NCI-H1694 (cell line): Measurements from ENCODE around the gene TRIM73.
"Not testable (repeated sequence)": the region's sequence is repeated elsewhere in the genome, so short reads cannot be mapped to it uniquely, and the experiment has no call there.

Experiments
- DNase-seq: peaks from one replicate; lab custom pipeline; 2025; lab: John Stamatoyannopoulos, UW

TRIM73 gene

DNA sequence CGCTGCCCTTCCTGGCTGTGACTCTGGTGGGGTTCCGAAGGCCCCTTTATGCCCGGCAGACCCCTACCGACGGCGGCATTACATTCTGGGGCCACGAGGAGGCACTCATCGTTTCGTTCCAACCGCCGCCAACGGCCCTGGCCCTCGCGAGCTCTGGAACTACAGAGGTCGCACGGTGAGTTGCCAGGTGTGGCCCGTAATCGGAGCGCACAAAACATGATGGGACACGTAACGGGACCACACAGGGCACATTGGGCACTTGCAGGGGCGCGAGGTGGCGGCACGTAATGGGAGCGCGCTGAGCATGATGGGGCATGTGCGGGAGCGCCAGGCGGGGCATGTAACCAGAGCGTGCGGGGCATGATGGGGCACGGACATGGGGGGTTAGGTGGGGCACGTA lies at the start of gene TRIM73:
Gene TRIM73, plus strand, starts transcription at position 301 of the 400 bp plus-strand sequence. CDS start 3,305 bp downstream, outside the sequence.
- DNase-seq = not testable (repeated sequence)

DNA sequence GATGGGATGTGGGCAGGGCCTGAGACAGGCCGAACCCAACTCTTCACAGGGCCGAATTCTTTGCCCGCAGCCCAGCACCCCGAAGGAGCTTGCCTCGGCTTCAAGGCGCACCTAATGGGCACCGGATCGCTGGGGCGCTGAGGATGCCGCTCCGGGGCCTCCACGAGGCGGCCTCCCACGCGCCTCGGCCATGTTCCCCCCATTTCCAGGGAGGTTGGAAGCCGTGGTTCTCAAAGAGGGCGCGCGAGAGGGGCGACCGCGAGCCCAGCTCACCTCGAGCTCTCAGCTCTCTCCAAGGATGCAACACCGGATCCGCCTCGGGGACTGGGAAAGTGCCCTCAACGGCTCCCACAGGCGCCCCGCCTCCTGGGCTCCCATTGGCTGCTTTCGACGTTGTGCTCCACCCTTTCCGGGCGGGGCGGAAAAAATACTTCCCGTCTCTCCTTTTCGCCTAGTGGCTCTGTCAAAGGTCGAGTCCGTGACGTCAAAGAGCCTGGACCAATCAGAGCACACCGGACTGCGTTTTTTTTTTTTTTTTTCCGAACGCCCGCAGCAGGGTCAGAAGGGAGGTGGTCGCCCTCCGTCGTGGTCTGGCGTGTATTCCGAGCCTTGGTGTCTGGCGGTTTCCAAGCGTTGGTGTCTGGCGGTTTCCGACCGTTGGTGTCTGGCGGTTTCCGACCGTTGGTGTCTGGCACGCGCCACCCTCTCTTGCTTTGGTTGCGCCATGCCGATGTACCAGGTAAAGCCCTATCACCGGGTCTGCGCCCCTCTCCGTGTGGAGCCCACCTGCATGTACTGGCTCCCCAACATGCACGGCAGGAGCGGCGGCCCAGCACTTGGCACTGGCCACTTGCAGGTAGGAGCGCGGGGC lies 36.5 kb upstream of the TRIM73 start:
- DNase-seq = not testable (repeated sequence)

DNA sequence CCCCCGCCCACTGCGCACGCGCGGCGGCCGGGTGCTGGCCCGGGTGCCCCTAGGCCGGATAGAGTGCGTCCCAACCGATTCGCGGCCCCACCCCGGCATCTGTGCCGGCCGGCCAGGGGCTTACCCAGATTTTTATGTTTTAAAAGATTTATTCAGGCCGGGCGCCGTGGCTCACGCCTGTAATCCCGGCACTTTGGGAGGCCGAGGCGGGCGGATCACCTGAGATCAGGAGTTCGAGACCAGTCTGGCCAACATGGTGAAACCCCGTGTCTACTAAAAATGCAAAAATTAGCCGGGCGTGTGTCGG lies 35.9 kb upstream of the TRIM73 start:
- DNase-seq = not testable (repeated sequence)

DNA sequence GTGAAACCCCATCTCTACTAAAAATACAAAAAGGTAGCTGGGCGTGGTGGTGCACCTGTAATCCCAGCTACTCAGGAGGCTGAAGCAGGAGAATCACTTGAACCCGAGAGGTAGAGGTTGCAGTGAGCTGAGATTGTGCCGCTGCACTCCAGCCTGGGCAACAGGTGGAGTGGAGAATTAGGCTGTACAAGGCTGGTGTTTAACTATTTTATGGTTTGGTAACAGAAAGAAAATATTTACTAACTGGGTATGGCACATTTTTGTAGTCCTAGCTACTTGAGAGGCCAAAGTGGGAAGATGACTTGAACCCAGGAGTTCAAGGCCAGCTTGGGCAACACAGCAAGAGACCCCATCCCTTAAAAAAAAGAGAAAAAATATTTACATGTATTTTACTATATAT lies 31.4 kb upstream of the TRIM73 start:
- not testable (repeated sequence) for DNase-seq

DNA sequence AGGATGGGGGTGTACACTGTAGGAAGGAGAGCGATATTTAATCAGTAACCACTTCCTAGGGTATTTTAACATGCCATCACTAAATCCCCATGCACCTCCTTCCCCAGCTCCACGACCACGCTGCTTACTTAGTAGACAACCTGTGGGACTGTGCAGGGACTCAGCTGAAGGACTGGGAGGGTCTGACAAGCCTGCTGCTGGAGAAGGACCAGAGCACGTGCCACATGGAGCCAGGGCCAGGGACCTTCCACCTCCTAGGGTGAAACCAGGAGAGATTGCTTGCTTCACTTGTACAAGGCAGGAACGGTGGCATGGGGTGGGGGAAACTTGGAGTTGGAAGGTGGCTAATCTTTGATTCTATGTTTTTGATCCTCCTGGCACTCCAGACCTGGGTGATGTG lies 28.8 kb upstream of the TRIM73 start:
- DNase-seq = not testable (repeated sequence)

DNA sequence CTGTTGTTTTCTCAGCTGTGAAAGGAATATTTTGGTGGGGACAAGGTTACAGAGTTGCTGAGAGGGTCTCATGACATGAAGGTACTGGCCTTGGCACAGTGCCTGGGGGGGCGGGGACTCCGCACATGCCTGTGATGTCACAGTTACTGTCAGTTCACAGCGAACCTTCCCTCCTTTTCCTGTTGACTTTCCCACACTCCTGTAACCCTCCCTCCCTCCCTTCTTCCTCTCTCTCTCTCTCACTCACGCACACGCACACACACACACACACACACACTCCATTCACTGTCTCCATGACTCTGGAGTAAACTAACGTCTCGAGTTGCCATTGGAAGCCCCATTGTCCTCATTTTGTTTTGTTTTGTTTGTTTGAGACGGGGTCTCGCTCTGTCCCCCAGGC lies 28.1 kb upstream of the TRIM73 start:
- not testable (repeated sequence) for DNase-seq

DNA sequence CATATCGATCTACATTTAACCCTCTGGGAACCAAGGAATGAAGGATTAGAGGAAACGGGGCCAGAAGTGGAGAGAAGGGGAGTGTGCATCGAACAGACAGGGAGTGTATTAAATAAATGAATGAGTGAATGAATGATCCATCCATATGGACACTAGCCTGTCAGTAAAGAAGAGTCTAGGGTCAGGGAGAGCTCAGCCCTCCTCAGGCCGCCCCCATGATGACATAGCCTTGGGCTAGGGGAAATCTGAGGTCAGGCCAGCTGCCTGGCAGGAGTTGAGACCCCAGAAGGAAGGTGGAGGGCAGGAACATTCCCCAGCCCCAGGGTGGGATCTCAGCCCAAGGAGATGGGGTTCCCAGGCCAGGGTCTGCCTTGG lies 21.3 kb upstream of the TRIM73 start:
- not testable (repeated sequence) for DNase-seq

DNA sequence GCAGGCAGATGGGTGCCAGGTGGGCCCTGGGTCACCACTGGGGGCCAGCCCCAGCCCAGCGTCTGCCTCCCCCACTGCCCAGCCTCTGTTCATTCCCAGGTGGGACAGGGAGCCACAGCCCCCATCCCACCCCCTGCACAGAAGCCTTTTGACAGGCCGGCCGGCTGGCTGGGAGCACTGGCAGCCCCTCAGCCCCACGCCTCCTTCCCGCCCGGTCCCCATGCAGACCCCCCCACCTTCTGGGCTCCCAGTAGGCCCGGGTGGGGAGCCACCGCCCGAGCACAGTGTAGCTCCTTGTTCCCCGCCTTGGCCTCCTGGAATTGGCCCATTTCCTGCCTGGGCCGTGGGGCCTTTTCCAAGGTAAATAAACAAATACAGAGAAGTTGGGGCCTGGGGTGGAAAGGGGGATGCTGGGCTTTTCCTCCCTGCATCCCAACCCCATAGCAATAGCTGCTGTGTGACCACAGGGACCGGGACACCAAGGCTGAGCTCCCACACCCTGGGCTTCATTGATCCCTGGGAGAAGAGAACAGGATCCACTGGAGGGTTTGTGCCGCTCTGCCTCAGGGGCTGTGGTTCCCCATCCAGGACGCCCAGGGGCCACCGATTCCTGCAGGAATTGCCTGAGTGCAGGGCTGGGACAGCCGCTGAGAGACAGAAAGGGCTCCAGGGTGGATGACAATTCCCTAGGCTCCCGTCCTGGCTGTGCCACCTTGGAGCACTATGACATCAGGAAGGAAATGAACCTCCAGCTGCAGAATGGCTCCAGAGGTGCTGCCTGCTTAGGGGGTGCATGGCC lies 20.7 kb upstream of the TRIM73 start:
- not testable (repeated sequence) for DNase-seq

DNA sequence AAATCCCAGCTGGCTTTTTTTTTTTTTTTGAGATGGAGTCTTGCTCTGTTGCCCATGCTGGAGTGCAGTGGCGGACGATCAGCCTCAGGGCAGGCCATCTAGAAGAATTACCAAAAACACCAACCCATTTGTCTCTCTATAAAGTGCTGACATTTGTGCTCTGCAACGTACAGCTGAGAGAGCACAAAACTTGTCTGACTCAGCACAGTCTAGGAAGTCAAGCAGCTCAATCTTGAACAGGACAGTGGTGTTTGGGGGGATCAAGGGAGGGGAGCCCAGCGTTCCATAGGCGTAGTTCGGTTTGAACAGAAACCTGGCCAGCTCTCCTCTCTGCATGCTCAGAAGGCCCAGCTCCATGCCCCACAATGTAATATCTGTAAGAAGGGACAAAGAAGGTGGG lies 2.2 kb upstream of the TRIM73 start:
- DNase-seq = not testable (repeated sequence)

DNA sequence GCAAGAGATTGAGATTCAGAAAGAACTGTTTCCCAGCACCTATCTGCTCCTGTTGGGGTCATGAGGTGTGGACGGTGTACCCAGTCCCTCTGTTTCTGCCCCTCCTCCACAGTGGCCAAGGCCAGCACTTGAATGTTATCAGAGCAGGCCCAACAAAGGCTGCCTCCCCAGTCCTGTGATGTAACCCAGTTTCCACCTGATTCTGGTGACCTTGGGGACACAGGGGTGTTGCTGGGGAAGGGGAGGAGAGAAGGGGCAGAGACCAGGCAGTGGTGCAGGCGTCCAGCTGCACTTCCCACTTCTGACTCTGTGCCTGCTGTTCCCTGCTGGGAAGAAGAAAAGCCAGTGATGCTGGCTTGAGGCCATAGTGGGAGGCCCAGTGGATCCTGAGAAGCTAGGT lies 2.4 kb downstream of the TRIM73 start:
- DNase-seq = not testable (repeated sequence)

DNA sequence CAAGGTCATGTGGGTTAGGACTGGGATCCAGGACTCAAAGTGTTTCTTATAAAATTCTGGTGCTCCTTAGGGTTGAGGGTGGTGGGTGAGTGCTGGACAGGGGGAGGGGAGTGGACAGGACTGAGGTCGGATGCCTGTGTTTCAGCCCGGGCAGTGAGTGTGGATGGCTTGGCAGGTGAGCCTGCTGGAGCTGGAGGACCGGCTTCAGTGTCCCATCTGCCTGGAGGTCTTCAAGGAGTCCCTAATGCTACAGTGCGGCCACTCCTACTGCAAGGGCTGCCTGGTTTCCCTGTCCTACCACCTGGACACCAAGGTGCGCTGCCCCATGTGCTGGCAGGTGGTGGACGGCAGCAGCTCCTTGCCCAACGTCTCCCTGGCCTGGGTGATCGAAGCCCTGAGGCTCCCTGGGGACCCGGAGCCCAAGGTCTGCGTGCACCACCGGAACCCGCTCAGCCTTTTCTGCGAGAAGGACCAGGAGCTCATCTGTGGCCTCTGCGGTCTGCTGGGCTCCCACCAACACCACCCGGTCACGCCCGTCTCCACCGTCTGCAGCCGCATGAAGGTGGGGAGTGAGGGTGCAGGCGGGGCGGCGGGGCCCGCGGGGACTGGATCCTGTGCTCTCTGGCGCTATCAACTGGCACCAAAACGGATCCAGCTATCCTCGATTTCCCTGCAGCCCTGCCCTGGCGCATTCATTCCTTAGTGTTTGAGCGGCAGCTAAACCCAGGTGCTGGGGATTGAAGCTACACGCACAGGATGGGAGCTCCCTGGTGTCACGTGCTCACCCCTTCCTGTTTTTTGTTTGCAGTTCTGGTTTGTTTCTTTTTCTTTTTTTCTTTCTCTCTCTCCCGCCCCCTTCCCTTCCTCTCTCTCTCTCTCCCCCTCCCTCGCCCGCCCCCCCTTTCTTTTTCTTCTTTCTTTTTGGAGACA lies 3.6 kb downstream of the TRIM73 start:
- DNase-seq = not testable (repeated sequence)

DNA sequence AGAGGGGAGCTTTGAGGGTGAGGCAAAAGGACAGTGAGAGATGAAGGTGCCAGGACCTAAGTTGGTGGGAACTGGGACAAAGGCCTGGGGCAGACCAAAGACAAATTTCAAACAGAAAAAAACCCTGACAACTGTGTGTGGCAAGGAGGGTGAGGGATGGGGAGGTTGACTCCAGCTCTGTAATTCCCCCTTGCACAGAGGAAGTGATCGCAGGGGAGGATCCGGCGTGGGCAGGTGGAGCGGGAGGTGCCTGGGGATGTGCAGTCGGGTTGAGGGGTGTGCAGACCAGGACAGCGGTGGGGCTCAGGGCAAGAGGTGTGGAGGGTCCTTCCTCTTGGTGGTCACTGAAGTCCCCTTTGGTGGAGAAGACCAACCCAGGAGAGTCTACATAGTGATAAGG lies 5.1 kb downstream of the TRIM73 start:
- DNase-seq = not testable (repeated sequence)

DNA sequence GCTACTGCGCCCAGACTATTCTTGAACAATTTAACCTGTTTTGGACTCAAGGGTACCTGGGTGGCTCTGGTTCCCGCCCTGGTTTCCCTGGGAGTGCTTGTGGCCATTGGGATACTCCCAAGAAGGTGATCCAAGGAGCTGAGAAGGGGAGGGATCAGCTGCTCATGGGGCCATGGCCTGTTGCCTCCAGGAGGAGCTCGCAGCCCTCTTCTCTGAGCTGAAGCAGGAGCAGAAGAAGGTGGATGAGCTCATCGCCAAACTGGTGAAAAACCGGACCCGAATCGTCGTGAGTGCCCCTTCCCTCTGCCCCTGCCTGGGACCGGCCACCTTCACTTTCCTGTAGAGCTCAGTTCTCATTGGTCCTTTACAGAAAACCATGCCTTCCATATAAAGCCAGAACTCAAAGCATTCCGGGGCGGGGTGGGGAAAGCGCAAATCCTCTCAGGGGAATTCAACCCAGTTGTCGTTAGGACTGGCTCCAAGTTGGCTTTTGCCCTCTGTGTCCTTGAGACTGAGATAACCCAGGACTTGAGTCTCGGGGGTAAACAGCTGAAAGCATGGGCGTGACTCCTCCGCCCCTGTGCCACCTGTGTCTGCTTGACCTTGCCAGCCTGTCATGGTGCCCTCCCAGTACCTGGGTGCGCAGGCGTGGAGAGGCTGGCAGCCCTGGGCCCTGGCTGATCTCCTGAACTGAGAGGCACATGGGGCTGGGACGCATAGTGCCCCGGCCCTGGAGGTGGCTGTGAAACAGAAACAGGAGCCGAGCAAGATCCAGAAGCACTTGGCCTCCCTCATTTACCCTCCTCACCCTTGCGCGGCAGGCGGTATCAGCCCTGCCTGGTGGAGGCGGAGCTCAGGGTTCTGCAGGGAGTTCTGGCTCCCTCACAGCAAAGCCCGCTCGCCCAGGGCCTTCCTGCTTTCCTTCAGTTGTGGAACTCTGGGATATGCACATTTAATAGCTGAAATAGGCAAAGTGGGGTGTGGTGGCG lies 8.3 kb downstream of the TRIM73 start:
- not testable (repeated sequence) for DNase-seq

DNA sequence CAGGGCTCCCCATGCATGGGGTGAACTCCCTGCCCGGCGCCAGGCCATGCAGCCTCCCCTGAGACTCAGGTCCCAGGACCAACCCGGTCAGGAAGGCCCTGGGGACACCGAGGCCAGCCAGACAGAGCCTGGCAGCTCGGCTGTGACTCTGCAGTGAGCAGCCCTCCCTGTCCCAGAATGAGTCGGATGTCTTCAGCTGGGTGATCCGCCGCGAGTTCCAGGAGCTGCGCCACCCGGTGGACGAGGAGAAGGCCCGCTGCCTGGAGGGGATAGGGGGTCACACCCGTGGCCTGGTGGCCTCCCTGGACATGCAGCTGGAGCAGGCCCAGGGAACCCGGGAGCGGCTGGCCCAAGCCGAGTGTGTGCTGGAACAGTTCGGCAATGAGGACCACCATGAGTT lies 9.2 kb downstream of the TRIM73 start:
- not testable (repeated sequence) for DNase-seq

DNA sequence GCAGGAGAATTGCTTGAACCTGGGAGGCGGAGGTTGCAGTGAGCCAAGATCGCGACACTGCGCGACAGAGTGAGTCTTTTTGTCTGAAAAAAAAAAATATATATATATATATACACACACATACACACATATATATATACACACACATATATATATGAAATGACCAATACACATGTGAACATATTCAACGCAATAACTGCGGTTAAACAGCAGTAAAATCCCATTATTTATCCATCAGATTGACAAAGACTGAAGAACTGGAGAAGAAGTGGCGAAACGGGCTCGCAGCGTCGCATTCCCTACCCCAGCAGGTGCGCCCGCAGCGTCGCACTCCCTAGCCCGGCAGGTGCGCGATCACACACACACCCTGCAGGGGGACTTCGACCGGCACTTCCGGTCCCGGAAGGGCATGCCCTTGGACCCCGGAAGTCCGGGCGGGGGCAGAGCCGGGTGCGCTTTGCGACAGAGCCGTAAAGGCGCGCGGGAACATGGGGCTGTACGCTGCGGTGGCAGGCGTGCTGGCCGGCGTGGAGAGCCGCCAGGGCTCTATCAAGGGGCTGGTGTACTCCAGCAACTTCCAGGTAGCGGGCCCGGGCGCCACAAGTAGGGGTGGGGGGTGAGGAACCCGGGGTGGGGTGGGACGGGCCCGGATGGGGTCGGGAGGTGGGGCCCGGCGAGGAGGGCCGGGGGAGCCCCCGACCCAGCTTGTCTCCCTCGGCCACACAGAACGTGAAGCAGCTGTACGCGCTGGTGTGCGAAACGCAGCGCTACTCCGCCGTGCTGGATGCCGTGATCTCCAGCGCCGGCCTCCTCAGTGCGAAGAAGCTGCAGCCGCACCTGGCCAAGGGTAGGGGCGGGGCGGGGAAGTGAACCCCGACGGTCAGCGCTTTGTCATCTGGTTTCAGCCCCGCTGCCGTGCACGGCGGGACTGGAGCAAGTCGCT lies 14.7 kb downstream of the TRIM73 start:
- DNase-seq = not testable (repeated sequence)

DNA sequence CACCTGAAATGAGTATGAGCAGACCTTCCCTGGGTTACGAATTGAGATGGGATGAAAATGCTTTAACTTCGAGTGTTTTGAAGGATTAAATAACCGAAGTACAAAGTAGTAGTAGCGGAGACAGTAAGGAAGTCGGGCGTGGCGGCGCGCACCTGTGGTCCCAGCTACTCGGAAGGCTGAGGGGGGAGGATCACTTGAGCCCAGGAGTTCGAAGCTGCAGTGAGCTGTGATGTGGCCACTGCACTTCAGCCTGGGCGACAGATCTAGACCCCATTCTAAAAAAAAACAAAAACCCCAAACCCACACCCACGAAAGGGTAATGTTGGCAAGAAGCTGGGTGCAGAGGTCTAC lies 15.4 kb downstream of the TRIM73 start:
- not testable (repeated sequence) for DNase-seq

DNA sequence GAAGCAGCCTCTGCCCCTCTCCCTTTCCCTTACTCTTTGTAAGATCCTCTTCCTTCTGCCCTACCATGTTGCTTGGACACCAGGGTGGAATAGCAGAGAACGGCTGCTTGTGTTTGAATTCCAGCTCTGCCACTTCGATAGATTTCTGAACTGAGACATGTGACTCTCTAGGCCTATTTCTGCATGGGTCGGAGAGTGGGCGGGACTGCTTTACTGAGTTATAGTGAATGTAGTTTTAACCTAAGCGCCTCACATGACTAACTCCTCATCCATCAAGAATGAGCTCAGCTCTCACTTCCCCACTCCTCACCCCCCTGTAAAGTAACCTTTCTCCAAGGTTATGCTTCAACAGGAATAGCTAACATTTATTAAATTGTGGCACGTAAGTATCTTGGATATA lies 18.8 kb downstream of the TRIM73 start:
- DNase-seq = not testable (repeated sequence)

DNA sequence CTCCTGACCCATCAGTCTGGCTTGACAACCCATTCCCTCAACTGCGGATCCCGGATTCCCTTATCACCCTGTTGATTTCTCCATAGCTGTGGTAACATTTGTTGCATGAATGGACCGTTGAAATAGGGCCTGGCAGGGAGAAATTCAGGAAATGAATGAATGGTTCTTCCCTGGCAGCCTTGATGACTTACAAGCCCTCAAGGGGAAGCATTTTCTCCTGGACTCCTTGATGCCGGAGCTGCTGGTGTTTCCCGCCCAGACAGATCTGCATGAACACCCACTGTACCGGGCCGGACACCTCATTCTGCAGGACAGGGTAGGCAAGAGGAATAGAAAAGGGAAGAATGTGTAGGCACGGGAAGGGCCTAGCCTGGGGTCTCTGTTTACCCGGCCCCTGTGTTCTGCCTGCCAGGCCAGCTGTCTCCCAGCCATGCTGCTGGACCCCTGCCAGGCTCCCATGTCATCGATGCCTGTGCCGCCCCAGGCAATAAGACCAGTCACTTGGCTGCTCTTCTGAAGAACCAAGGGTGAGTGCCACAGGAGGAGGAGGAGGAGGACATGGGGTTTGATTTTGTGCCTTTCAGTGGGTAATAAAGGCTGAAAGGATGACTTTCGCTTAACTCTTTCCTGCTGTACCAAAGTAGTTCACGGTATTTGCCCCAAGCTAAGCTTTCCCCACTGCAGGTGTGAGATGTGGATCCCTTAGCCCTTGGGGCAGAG lies 19.4 kb downstream of the TRIM73 start:
- DNase-seq = not testable (repeated sequence)

DNA sequence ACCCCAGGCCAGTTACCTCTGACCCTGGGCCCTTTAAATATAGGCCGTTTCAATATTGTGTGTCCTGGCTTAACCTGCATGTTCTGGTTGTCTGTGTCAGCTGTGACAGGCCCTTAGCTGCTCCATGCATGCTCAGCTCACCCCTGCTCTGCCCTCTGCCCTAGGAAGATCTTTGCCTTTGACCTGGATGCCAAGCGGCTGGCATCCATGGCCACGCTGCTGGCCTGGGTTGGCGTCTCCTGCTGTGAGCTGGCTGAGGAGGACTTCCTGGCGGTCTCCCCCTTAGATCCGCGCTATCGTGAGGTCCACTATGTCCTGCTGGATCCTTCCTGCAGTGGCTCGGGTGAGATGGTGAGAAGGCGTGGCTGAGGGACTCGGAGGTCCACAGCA lies 20.0 kb downstream of the TRIM73 start:
- not testable (repeated sequence) for DNase-seq
